GM12872 (cell line): Measurements from ENCODE around the gene DENND5B.

ENCODE experiments used
- TF ChIP-seq, protein P1 (sequence below): IDR thresholded peaks from 3 replicates; pipeline ENCODE4 v1.5.1; 2011; ENCODE audit warnings: low read depth, mild to moderate bottlenecking, low read length, moderate library complexity; ENCODE audit not compliant: insufficient read depth

DENND5B gene

DNA sequence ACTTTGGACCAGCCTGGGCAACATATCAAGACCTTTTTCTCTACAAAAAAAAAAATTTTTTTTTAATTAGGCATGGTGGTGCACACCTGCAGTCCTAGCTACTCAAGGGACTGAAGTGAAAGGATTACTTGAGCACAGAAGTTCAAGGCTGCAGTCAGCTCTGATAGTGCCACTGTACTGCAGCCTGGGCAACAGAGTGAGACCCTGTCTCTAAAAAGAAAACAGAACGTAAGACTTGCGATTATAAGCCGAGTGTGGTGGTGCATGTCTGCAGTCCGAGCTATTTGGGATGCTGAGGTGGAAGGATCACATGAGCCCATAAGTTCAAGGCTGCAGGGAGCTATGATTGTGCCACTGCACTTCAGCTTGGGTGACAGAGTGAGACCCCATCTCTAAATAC, 76.0 kb downstream of the DENND5B start:
- TF ChIP-seq, protein P1, sequence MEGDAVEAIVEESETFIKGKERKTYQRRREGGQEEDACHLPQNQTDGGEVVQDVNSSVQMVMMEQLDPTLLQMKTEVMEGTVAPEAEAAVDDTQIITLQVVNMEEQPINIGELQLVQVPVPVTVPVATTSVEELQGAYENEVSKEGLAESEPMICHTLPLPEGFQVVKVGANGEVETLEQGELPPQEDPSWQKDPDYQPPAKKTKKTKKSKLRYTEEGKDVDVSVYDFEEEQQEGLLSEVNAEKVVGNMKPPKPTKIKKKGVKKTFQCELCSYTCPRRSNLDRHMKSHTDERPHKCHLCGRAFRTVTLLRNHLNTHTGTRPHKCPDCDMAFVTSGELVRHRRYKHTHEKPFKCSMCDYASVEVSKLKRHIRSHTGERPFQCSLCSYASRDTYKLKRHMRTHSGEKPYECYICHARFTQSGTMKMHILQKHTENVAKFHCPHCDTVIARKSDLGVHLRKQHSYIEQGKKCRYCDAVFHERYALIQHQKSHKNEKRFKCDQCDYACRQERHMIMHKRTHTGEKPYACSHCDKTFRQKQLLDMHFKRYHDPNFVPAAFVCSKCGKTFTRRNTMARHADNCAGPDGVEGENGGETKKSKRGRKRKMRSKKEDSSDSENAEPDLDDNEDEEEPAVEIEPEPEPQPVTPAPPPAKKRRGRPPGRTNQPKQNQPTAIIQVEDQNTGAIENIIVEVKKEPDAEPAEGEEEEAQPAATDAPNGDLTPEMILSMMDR = no peak

DNA sequence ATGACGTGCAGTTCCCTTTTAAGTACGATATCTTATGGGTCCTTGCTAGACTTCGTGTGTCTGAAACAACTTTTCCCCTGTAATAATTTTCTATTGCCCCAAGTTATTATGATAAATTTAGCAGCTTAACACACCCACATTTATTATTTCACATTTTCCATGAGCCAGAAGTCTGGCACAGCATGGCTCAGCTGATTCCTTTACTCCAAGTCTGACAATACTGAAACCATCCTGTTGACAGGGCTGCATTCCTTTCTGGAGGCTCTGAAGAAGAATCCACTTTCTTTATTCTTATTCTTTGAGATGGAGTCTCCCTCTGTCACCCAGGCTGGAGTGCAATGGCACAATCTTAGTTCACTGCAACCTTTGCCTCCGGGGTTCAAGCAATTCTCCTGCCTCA, 80.9 kb downstream of the DENND5B start:
- TF ChIP-seq, protein P1 = no peak

DNA sequence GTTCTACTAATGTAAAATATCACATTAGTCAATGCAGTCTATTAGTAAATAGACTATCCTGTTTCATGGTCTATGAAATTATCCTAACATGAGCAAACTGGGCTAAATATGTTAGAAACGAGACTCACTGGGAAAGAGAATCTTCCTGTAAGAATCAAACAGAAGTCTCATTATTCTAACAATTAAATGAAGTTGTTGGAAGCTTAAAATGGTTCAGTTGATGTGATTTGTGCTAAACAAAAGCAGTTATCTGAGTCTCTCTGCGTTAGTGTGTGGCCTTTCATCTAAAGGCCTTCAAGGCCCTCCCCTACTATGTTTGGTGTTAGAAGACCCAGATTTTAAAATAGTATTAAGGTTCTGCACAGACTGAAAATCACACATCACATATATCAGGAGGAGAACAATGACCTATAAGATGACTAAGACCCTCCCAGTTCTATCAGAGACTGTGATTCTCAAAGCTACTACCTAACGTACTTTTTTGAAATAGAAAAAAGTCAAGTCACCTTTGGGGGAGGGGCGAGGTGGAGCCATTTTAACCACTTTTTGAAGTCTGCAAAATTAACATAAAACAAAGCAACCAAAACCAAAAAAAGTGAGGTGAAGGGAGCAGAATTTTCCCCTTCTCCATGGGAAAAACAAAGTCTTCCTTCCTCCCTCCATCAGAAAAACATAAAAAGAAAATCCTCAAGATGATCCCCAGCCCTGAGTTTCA, 82.3 kb downstream of the DENND5B start:
- TF ChIP-seq, protein P1 = no peak

DNA sequence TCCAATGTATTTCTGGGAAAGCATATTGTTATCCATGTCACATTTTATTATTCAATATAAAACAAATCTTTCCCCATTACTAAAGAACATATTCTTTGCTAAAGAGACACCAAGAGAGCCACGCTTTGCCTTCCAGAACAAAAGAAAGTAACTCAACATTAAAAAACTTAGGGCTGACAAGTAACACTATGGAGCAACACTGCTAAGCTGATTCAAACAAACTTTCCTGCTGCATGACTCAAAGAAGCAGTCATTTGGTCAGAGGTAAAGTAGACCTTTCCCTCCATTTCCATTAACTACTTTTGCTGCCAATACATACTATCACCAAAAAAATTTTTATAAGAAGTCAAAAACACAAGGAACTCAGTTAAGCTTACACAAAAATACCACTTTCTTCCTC, 83.0 kb downstream of the DENND5B start:
- TF ChIP-seq, protein P1 = no peak

DNA sequence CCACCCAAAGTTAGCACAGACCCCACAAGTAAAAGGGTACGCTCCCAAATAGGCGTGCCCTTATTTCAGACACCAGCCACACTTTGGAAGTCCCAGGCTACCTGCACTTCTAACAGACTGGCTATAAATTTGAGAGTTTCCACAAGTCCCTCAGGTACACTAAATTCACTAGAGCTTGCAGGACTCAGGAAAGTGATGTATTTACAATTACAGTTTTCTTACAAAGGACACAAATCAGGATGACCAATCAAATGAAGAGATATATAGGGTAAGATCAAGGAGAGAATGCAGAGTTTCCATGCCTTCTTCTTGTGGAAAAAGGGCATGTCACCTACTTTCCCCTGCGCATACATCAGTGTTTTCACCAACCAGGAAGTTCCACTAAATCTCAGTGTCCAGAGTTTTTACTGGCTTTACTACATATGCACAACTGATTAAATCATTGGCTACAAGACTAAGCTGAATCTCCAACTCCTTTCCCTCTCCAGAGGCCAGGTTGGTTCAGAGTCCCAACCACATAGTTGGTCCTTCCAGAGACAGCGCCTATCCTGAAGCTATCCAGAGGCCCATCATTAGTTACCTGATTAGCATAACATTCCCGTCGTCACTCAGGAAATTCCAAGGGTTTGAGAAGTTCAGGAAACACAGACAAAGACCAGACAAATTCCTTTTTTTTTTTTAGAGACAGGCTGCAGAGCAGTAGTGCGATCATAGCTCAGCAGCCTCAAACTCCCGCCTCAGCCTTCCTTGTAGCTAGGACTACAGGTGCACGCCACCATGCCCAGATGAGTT, 84.2 kb downstream of the DENND5B start:
- TF ChIP-seq, protein P1 = no peak

DNA sequence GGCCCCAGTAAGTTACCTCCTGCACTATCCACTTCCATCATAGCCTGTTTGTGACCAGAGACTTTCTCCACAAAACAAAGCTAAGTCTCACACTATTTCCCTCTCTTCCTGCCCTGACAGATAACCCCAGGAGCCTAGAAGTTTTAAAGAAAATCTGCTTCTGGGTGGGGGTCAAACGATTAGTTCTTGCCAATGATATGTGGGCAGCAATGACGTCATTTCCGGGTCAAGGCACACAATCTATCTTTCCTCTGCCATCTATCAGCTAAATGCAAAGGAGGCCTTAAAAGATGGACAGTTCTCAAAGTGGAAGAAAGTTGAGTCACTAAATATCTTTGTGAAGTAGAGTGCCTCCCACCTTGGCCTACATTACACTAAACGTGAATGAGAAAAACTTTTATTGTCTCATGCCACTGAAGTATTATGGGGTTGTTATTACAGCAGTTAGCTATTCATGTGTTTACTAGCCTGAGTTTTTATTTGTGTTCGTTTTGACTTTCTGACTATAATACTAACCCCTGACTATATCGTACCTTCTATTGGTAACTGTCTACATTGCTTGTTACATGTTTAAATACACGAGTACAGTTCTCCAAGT, 86.2 kb downstream of the DENND5B start:
- TF ChIP-seq, protein P1 = no peak

DNA sequence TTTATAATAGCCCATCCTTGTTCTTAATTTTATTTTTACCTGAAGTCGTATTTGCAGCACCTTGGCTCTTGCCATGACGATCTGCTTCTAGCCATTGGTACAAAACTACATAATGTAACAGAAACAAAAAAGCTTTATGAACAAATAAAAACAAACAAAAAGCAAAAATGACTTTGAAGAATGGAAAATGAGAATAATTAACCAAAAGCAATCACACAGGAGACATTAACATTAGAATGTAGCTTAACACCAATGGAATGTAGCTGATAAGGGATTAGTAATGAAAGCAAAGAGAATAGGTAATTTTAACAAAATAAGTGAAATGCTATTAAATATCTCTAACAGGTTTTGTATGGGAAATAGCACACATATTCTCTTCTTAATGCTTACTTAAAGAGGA, 91.4 kb downstream of the DENND5B start:
- TF ChIP-seq, protein P1 = no peak
